Liver (tissue), 9 donors: ENCODE measurements around the gene AQP10. TPM values are rescaled to one million over a fixed set of nuclear protein-coding genes. Genes with fewer than 3 reads are reported as not detected.

Experiments used
- DNase-seq: peaks from one replicate; pipeline ENCODE4 v3.0.0-alpha.2; 2017; ENCODE audit warnings: low spot score
- H3K27ac ChIP-seq, 2 donors: one replicate each; pipeline ENCODE4 v1.7.0; 2013; ENCODE audit warnings: inconsistent platforms in 2 of 2, low read length in 2 of 2, control low read depth in 1 of 2, low read depth in 1 of 2, mild to moderate bottlenecking in 1 of 2
- H3K27me3 ChIP-seq, 4 donors: one replicate each; pipeline versions ENCODE4 v1.6.1 to v1.7.0; 2013; ENCODE audit warnings: low read length in 3 of 4, inconsistent platforms in 1 of 4, mild to moderate bottlenecking in 1 of 4, moderate library complexity in 1 of 4; ENCODE audit not compliant: control insufficient read depth in 4 of 4, insufficient read depth in 4 of 4
- H3K36me3 ChIP-seq, 4 donors: one replicate each; pipeline versions ENCODE4 v1.6.1 to v1.7.0; 2013; ENCODE audit warnings: low read length in 3 of 4, mild to moderate bottlenecking in 3 of 4, low read depth in 1 of 4, moderate library complexity in 1 of 4; ENCODE audit not compliant: control insufficient read depth in 4 of 4, insufficient read depth in 3 of 4
- H3K4me1 ChIP-seq, 4 donors: one replicate each; pipeline versions ENCODE4 v1.6.1 to v1.7.0; 2013; ENCODE audit warnings: low read length in 3 of 4, mild to moderate bottlenecking in 3 of 4, moderate library complexity in 1 of 4; ENCODE audit not compliant: control insufficient read depth in 4 of 4, insufficient read depth in 4 of 4
- H3K4me3 ChIP-seq, 3 donors: one replicate each; pipeline versions ENCODE4 v1.6.1 to v1.7.0; 2013; ENCODE audit warnings: low read length in 3 of 3, control low read depth in 1 of 3, low read depth in 1 of 3, mild to moderate bottlenecking in 1 of 3
- H3K9ac ChIP-seq, 2 donors: one replicate each; pipeline ENCODE4 v1.7.0; 2013; ENCODE audit warnings: low read length in 2 of 2, mild to moderate bottlenecking in 2 of 2, moderate library complexity in 2 of 2, control low read depth in 1 of 2, low read depth in 1 of 2
- H3K9me3 ChIP-seq, 4 donors: one replicate each; pipeline versions ENCODE4 v1.6.1 to v1.7.0; 2013; ENCODE audit warnings: low read length in 3 of 4; ENCODE audit not compliant: control insufficient read depth in 4 of 4
- CTCF ChIP-seq: fragments of 150-350 bp; IDR thresholded peaks from 2 replicates; pipeline ENCODE4 v1.5.1; 2017; ENCODE audit warnings: improper control_type of control experiment, low read depth, low read length; ENCODE audit not compliant: missing input control
- JUND ChIP-seq, 2 donors: IDR thresholded peaks; 2 replicates each; pipeline ENCODE4 v1.6.1; 2016; ENCODE audit warnings: antibody characterized with exemption in 2 of 2
- RAD21 ChIP-seq, 2 donors: IDR thresholded peaks; 2 replicates each; pipeline ENCODE4 v1.6.1; 2016; ENCODE audit warnings: antibody characterized with exemption in 2 of 2, mild to moderate bottlenecking in 2 of 2
- REST ChIP-seq: IDR thresholded peaks from 2 replicates; pipeline ENCODE4 v1.6.1; 2016; ENCODE audit warnings: antibody characterized with exemption, mild to moderate bottlenecking
- TAF1 ChIP-seq: conservative IDR thresholded peaks from 2 replicates; pipeline ENCODE4 v1.6.1; 2016; ENCODE audit warnings: antibody characterized with exemption, mild to moderate bottlenecking
- YY1 ChIP-seq: IDR thresholded peaks from 2 replicates; pipeline ENCODE4 v1.6.1; 2016; ENCODE audit warnings: antibody characterized with exemption, mild to moderate bottlenecking
- WGBS: extraction: QIAGEN DNeasy Blood & Tissue Kit; methylation state at CpG from one replicate; pipeline ENCODE4 v1.1.7; 2013; 5-methylcytosine and 5-hydroxymethylcytosine counted together
- polyA plus RNA-seq, 2 donors: library from polyadenylated mRNA; stranded (reverse) in 1 of 2; unstranded in 1 of 2; fragments of 200-250 nt in 1 of 2; fragments of >200 nt in 1 of 2; fragmentation: Nextera tagmentation in 1 of 2; extraction: Ambion mirVana in 1 of 2; gene quantifications; one replicate each; pipeline versions ENCODE4 v1.2.1 to v1.2.3, GENCODE V29; 2013 to 2015
- total RNA-seq, 2 donors: library from RNA; depleted of rRNA; stranded (reverse); fragments of >200 nt; gene quantifications; one replicate each; pipeline ENCODE4 v1.2.3, GENCODE V29; 2014
- donor health status: healthy.
- donor health status: healthy.
- donor health status: healthy.
- donor health status: healthy.
- donor health status: healthy.

The AQP10 gene
- total and polyA plus RNA-seq, 4 donors: 0.14 TPM; not detected in 3

GRCh38 chr1:154324669-154325582 lies 4.0 kb downstream of the AQP10 start, which contains the start of gene ATP8B2:
TSS of gene ATP8B2 (plus strand) at chr1:154325525. CDS start at chr1:154328142, 2,617 bp downstream.
- H3K4me3 ChIP-seq: peak within 1 kb of the TSS in 2 of 3 donors; percentile 35 to 65
- H3K9me3 ChIP-seq: no peaks in the 10 kb centered on the region
- WGBS: 2% methylated on average over 56 of the region's 56 CpGs
- H3K4me1 ChIP-seq: peaks cover 5 to 24% (median 14%) of the 10 kb centered on the region in 4 donors
- H3K27me3 ChIP-seq: no peaks in the 10 kb centered on the region
- TF ChIP-seq CTCF (peak; percentile 82), RAD21 (IDR thresholded peaks at IDR 0.05) (peak; percentile 71 to 80), REST (no peak), YY1 (peak; percentile 86)
- peak within 1 kb of the TSS; percentile 20 to 30 for H3K9ac ChIP-seq
- no peaks in the 10 kb centered on the region for H3K36me3 ChIP-seq
- peak within 1 kb of the TSS; percentile 59 to 71 for H3K27ac ChIP-seq
- DNase-seq: peak; percentile 71

- TF ChIP-seq TAF1 (no peak), CTCF (peak; percentile 37), JUND (IDR thresholded peaks at IDR 0.05) (no peak), RAD21 (IDR thresholded peaks at IDR 0.05) (peak; percentile 32 to 50)
- Histone ChIP-seq H3K4me1 (peaks cover 5 to 24% (median 14%) of the 10 kb centered on the region in 4 donors), H3K4me3 (peak overlapping the region in 2 of 3 donors; percentile 29 to 65), H3K36me3 (no peaks in the 10 kb centered on the region), H3K9ac (peak overlapping the region; percentile 20 to 30), H3K27ac (peak overlapping the region; percentile 59 to 71), H3K9me3 (no peaks in the 10 kb centered on the region), H3K27me3 (no peaks in the 10 kb centered on the region)
- 5% methylated on average over 63 of the region's 63 CpGs for WGBS
- no peak for DNase-seq
These were observed 5.0 kb downstream of the AQP10 start for GRCh38 chr1:154325583-154326545.
